HG03139 (cell line): ENCODE results near the gene CYP2W1.
"Not testable (repeated sequence)": the region's sequence is repeated elsewhere in the genome, so short reads cannot be mapped to it uniquely, and the experiment has no call there.

ENCODE experiments used
- ATAC-seq: cut with Tn5 transposase; IDR thresholded peaks from one replicate; pipeline ENCODE4 v1.9.1; 2021; ENCODE audit not compliant: unreplicated experiment

The CYP2W1 gene

DNA sequence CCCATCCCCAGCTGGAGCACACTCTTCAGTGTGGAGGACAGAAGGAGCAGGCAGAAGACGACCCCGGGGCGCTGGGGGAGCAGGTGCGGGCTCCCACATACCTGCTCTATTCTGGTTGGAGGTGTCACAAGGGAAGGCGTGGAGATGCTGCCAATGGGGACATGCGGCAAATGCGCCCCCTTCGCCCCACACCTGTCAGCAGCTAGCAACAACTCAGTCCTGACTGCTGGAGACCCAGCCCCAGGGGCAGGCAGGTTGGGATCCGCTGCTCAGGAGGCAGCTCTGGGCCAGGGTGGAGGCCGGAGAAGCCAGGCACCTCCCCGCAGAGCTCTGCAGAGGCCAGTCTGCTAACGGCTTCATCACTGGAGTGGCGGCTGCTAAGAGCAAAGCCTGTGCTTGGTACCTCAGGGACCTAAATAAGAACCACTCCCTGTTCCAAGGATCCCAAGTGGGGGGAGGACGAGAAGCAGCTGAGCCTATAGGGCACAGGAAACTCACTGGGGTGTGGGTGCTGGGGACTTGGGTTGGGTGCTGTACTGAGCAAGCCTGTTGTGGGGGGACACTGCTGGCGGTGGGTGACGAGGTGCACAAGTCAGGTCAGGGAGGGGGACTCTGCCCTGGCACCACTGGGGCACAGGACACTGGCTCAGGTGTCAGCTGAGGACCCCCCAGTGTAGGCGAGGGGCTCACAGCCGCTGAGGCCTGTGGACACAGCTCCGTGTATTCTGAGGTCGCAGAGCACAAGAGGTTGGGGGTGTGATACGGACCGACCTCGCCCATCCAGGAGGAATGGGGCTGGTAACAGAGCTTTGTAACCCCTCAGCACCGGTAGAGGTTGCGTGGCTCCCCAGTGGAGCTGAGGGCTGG lies 42.1 kb downstream of the CYP2W1 start:
- no peak for ATAC-seq

DNA sequence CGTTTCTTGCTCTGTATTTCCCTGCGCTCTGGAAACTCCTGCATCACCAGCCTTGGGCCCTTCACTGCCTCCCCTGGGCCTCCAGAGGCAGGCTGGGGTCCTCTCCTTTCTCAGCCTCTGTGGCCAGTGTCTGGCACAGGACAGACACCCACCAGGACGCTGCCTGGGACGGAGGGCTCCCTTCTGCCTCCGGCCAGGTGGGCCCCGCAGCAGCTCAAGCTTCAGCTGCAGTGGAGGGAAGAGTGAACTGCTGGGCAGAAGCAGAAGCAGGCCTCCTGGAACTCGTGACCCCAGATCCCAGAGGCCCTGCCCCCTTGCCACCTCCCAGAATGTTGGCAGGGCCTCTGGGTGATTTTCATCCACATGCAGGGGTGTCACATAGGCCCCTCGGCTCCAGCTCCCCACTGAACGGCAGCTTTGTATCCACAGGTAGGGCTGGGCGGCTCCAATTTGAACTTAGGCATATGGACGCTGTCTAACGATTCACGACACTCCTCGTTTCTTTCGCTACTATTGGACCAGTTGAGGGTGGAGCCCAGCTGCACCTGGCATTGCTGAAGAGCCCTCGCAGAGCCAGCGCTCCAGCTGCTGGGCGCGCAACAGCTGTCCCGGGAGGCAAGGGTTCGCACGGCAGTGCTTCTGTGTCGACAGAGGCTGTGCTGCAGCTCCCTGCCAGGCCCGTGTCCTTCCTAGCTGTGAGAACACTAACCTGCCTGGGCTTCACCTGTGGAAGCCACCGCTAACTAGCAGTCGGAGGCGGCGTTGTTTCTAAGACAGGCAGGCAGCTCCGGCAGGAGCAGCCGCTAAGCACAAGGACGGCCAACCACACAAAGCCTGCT lies 43.0 kb downstream of the CYP2W1 start:
- ATAC-seq: no peak

DNA sequence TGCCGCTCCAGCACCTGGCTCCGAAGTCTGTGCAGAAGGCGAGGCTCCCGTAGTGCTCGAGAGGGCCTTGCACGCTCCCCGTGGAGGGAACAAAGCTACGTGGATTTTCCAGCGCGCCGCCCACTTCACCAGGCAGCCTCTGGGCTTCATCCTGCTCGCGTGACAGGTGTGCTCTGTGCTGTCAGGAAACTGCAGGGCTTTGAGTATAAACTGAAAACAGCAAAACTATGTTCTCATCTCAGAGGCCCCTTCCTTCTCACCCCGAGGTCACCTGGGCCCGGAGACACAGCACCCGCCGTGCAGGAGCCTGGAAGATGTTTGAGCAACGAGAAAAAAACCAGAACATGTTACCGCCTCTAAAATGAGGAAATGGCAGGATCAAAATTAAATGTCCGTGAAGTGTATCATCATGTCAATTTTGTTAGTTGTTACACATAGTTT lies 43.8 kb downstream of the CYP2W1 start:
- no peak for ATAC-seq

DNA sequence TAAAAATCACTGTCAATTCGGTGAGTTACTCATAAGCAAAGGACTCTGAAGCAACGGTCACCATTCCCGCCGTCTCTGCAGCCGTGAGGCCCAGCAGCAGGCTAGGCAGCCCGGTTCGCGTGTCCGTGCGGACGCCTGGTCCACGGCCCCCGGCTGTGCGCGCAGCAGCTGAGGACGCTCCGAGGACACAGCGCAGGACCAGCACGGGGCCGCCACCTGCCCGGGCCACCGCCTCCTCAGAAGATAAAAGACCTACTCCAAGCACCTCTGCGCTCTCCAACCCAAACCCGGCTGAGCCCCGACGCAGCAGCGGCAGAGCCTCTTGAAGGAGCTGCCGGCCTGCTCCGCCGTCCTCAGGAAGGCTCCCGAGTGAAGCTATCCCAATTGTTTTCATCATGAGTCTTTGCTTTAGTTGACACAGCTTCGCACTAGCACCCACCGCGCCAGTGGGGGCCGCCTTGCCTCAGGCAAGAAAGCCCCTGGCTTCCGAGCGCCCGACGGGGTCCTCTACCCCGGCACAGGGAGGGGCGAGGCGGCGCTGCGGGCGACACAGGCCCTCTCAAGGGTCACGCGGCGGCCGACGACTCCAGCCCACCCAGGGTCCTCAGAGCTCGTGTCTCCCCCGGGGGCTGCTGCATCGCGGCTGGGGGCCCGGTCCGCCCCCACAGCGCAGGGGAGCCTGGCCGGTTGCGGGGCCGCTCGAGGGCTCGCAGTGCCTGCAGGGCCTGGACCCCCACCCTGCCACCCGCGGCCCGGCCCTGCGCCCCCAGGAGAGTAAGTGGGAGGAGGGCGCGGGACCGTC lies 44.5 kb downstream of the CYP2W1 start:
- no peak for ATAC-seq

DNA sequence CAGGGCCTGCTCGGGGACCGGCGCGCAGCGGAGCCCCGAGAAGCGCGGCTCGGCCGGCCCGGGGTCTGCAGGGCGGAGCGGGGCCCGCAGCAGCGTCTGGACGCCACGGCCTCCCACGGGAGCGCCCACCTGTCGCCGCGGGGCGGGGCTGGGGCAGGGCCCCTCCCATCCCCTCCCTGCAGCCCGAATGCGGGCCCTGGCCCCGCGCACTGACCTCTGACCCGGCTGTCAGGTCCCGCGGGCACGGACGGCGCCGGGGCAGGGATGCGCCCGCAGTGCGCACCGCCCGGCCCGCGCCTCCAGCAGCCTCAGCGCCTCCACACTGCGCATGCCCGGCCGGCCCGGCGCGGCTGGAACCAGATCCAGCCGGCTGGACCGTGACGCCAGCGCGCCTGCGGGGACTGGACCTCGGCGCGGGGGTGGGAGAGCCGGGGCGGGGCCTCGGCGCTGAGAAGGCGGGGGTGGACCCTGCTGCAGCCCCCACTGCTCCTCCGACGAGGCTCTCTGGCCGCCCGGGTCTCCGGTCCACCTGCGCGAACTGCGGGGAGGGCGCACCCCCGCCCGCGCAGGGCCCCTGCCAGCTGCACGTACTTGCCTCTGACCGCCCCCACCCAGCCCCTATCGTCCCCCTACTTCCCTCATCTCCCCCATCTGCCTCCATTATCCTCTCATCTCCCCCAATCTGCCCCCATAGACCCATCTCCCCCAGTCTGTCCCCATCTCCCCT lies 45.2 kb downstream of the CYP2W1 start:
- ATAC-seq: peak; percentile 40

DNA sequence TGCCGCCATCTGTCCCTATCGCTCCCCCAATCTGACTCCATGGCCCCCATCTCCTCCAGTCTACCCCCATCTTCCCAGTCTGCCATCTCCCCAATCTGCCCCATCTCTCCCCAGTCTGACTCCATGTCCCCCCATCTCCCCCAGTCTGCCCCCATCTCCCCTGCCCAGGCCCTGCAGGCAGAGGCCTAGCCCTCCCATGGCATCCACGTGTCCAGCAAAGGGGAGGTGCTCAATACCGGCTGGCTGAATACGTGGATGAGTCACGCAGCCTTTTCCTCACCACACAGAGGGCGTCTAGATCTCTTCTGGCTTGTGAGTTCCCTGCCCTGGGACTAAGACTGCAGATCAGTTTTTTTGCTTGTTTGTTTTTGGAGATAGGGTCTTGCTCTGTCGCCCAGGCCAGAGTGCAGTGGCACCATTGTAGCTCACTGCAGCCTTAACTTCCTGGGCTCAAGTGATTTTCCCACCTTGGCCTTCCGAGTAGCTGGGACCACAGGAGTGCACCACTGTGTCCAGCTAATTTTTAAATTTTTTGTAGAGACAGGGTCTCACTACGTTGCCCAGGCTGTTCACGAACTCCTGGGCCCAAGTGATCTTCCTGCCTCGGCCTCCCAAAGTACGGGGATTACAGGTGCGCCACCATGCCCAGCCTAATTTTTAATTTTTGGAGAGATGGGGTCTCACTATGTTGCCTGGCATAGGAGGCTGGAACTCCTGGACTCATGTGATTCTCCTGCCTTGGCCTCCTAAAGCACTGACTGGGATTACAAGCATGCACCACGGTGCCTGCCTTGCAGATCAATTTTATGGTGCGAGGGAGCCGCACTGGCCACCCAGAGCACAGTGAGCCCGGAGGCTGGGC lies 46.0 kb downstream of the CYP2W1 start:
- no peak for ATAC-seq

DNA sequence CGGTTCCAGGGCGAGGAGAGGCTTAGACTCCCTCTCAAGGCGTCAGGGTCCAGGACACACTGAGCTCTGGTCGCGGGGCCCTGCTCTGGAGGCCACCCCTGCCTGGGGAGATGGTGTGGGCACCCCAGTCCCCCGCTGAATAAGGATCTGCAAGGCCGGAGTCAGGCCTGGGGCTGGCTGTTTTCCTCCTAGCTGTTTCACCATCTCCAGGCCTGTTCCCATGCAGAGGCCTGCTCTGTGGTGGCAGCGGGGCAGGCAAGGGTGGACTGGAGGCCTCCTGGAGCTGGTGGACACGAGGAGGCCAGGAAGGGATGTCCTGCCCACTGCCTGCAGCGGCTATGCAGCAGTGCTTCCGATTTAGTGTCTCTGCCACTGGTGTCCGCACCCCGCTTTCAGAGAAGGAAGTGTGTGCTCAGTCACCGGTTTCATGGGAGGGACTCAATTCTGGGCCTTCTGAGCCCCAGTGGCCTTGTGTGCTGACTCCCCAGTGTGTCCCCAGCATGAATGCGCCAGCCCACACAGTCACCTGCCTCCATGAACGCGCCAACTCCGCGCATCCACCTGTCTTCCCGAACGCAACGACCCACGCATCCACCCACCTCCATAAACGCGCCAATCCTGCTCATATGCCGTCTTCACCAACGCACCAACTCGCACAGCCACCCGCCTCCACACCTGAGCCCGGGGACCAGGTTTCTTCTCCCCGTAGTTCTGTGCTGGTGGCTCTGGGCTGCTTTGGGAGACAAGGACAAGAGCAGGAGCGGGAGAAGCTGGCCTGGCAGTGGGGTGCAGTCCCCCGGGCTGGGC lies 46.9 kb downstream of the CYP2W1 start:
- ATAC-seq: no peak

DNA sequence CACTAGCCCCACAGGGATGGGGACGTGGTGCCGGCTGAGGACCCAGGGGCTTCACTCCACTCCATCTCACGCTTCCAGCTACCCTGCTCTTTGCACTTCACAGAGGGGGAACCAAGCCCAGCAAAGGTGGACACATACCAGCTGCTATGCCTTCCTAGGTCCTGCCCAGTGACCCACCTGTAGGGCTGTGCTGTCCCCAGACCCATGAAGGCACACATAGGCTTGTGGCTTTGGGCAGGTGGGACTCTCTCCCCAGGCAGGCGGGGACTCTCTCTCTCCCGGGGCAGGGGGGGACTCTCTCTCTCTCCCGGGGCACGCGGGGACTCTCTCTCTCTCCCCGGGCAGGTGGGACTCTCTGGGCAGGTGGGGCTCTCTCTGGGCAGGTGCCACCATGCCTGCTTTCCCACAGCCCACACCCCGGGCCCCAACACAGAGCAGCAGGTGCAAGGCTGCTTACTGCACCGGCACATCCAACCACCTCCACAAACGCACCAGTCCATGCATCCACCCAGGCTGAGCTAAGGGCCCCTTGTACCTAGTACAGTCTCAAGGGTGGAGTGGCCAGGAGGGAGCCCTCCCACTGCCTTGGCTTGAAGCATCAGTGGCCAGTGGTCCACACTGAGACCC lies 47.6 kb downstream of the CYP2W1 start:
- ATAC-seq: no peak

DNA sequence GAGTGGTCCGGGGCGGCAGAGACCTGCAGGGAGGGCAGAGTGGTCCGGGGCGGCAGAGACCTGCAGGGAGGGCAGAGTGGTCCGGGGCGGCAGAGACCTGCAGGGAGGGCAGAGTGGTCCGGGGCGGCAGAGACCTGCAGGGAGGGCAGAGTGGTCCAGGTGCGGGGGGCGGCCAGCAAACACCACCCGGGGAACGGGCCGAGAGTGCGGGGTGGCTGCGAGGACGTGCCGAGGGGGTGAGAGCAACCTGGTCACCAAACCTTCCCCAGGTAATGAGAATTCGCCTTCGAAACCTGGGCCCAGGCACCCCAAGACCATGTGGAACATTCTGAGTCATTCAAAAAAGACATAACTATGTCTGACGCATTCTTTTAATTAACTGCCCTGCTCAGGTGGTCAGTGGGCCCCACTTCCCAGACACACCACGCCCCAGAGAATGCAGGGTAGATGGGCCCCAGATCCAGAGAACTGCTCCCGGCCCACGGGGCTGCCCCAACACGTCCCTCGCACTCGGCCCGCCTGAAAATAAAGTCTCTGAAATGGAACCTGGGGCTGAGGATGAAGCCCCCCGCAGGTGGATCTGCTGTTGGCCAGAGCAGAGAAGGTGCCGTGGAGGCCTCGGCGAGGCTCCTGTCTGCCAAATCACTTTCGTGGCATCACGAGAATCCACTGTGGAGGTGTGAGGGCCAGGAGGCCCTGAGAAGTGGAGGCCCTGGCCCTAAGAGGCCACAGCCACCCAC lies 48.9 kb downstream of the CYP2W1 start:
- no peak for ATAC-seq

DNA sequence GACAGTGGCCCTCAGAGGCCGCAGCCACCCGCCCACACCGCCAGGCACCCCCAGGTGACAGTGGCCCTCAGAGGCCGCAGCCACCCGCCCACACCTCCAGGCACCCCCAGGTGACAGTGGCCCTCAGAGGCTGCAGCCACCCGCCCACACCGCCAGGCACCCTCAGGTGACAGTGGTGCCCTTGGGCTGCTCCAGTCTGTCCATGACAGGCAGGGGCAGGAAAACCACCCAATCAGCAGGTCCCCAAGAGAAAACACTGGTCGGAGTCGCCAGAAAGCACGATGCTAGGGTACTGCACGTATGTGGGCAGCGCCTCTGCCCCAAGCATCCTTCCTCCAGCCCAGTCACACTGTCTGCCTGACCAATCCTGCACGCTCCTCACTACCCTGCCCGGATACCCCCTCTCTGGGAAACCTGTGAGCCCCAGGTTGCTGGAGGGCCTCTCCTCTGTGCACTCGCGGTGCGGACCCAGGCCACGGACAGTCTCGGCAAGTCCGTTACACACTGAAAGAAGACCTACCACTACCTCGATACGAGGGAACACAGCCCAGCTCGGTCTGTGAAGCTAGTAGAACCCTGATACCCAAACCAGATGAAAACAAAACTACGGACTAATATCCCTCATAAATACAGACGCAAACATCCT lies 49.7 kb downstream of the CYP2W1 start:
- no peak for ATAC-seq

DNA sequence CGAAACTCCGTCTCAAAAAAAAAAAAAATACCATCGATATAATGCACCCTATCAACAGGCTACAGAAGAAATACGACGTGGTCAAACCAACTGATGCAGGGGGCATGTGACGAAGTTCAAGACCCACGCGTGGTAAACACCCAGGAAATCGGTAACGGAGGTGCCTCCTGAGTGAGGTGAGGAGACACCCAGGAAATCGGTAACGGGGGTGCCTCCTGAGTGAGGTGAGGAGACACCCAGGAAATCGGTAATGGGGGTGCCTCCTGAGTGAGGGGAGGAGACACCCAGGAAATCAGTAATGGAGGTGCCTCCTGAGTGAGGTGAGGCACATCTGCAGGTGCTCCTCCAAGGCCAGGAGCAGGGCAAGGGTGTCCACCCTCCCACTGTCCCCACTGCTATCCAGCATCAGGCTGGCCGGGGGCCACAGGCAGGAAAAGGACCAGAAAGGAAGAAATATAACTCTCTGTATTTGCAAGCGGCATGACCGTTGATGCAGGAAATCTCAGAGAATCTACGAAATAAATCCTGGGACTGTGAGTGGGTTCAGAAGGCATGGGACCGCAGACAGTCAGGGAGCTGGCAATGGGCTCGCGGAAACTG lies 50.7 kb downstream of the CYP2W1 start:
- no peak for ATAC-seq

DNA sequence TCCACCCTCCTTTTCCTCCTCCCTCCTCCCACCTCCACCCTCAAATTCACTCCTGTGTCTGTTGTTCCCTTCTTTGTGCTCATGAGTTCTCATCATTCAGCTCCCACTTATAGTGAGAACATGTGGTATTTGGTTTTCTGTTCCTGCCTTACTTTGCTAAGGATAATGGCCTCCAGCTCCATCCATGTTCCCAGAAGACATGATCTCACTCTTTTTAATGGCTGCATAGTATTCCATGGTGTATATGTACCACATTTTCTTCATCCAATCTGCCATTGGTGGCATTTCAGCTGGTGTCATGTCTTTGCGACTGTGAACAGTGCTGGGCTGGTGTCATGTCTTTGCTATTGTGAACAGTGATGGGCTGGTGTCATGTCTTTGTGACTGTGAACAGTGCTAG lies 51.8 kb downstream of the CYP2W1 start:
- not testable (repeated sequence) for ATAC-seq

DNA sequence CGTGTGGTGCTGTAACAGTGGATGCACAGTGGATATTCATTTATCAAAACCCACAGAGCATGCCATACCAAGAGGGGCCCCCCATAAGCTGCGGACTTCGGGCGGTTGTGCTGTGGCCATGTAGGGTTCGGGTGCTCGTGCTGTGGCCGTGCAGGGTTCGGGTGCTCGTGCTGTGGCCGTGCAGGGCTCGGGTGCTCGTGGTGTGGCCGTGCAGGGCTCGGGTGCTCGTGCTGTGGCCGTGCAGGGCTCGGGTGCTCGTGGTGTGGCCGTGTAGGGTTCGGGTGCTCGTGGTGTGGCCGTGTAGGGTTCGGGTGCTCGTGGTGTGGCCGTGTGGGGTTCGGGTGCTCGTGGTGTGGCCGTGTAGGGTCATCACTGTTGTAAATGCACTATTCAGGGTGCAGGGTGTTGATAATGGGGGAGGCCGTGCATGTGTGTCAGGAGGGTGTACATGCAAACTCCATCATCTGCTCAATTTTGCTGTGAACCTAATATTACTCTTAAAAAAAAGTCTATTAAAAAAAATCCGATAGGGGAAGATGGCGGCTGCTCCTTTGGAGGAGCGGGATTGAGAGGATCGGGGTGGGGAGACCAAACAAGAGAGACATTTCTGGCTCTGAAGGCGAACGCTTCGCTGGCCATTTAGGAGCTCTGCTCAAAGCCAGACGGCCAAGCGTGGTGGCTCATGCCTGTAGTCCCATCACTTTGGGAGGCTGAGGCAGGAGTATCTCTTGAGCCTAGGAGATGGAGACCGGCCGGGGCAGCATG lies 53.4 kb downstream of the CYP2W1 start:
- ATAC-seq: not testable (repeated sequence)
